Erythroblast (primary cell): Measurements from ENCODE around the gene TTLL7.
"Not testable (repeated sequence)": the region's sequence is repeated elsewhere in the genome, so short reads cannot be mapped to it uniquely, and the experiment has no call there.

Experiments used
- DNase-seq, 2 experiments: peaks; one replicate each; lab custom pipeline; 2025; lab: John Stamatoyannopoulos, UW
- GATA1 ChIP-seq: IDR thresholded peaks from 2 replicates; pipeline ENCODE4 v1.6.1; 2011; ENCODE audit warnings: low read depth, mild to moderate bottlenecking, control low read depth, low read length, moderate library complexity
- POLR2A ChIP-seq: IDR thresholded peaks from 2 replicates; pipeline ENCODE4 v1.6.1; 2011; ENCODE audit warnings: mild to moderate bottlenecking, low read length

TTLL7 gene

DNA sequence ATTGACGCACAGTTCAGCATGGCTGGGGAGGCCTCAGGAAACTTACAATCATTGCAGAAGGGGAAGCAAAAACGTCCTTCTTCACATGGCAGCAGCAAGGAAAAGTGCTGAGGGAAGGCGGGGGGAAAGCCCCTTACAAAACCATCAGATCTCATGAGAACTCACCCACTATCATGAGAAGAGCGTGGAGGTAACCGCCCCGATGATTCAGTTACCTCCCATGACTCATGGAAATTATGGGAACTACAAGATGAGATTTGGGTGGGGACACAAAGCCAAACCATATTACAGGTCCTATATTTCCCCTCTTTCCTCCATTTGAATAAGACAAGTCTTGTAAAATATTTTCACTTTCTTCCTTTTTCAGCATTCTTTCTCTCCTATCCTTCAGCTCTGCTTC, 7.7 kb upstream of the TTLL7 start:
- DNase-seq: peak in 1 of 2 experiments; percentile 34
- TF ChIP-seq GATA1 (no peak), POLR2A (no peak)

DNA sequence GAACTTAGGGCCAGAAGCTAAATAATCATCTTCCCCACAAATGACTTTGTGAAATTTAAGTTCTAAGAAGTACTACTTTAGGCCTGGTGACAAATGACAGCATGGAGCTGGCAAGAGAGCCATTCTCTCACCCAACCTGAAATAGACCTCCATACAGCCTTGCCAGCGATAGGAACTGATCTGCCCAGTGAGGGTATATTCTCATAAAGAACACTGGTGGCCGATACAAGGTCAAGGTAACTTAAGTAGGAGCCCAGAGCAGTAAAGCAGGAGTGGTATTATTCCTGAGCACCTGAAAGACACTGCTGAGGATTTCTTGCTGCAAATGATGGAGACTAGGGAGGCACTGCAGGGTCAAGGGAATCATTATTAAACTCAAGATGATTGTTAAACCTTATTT, 2.6 kb upstream of the TTLL7 start:
- no peak for TF ChIP-seq POLR2A
- TF ChIP-seq GATA1: no peak
- no peak for DNase-seq

DNA sequence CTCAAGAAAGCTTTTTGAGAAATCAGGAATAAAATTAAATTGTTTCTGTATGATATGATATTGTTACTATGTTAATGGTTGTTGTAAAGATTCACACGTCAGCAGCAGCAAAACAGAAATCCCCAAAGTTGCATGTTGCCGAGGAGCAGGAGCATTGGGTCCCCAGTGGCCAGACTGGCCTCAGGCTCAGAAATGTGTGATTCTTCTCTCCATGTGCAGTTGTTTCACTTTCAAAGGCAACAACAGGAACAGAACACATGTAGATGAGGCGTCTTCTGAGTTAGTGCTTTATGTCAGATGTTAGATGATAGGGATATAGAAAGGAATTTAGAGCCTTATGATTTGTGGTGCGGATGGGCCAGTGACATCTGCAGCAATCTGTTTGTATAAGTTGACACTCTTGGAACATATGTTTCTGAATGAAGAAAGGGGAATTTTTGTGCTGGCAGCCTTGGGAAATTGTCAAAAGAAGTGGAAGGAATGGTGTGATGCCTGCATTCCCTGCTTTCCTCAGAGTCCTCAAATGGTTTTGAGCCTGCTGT, 2.1 kb upstream of the TTLL7 start:
- DNase-seq: no peak
- TF ChIP-seq POLR2A: no peak
- TF ChIP-seq GATA1: no peak

DNA sequence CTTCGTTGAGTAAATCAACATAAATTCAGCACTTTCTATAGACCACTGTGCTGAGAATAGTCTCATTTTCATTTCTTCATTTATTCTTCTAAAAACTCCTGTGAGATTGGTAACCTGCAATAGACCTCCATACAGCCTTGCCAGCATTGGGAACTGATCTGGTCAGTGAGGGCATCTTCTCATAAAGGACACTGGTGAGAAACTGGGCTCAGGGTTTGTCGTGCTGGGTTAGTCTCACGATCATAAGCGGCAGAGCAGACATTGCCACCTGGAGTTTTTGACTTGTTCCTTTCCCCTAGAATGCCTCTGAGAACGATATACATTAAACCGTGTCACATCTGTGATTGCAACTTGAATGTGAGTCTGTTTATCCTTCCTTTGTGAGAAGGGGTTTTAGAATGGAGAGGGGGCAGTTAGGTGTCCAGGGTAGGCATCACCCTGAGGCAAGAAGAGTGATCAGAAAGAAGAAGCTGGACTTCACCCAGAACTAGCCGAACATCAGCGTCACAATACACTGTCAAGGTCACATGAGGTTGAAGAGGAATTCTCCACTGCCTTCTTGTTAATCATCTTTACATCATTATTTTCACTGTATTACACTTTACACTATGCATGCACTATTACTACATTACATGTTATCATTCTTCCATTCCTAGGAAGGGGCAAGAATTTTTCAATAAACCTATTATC, 1.4 kb upstream of the TTLL7 start:
- DNase-seq: no peak
- no peak for TF ChIP-seq POLR2A
- no peak for TF ChIP-seq GATA1

DNA sequence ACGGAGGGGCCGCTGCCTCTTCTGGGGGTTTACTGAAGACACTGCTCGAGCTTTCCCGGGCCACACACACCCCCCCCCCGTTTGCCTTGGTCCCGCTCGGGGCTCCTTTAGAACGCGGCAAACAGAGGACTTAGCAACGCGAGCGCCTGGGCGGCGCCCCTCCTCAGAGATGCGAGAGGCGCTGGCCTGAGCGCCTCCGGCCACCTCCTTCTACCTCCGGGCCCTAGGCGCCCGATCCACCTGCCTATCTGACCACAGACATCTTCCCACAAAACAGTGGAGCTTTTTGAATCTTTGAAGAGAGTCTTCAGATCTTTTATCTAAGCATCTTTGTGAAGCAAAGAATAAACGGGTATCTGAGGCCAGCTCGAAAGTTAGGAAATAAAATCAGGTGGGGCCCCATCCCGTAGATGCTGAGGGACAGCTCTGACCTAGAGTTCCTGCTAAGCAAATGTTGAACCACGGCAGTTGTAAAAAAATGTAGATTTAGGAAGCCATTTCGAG, 436 bp upstream of the TTLL7 start:
- no peak for TF ChIP-seq POLR2A
- no peak for TF ChIP-seq GATA1
- DNase-seq: peak; percentile 88 to 93

DNA sequence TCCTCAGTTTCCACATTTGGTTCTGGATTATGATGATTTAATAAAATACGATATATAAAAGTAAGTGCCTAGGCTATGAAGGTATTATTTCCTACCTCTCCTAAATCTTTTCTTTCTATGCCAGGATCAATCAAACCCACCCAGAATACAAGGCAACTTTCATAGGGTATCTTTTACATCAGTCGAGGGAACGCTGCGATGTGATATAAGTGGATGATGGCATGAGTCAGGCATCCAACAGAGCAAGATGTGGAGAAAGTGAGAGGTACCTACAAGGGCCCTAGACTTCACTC, 781 bp downstream of the TTLL7 start:
- DNase-seq: no peak
- no peak for TF ChIP-seq POLR2A

DNA sequence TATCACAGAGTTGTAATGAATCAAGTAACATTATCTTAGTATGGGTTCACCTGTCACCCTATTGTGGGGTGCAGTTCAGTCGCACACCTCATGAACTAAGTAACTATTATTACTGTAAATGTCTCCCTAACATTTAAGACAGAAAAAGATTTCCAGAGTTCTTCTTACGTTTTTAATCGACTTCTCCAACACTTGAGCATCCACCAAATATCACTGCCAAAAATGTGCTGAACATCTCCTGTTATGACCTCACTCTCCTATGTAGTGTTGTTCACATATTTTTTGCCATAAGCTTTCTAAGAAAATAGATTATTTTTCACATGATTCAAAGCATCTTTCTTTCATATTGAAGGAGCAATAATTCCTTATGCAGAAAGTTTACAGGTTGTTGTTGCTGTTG, 1.3 kb downstream of the TTLL7 start:
- TF ChIP-seq POLR2A (no peak), GATA1 (no peak)
- no peak for DNase-seq

DNA sequence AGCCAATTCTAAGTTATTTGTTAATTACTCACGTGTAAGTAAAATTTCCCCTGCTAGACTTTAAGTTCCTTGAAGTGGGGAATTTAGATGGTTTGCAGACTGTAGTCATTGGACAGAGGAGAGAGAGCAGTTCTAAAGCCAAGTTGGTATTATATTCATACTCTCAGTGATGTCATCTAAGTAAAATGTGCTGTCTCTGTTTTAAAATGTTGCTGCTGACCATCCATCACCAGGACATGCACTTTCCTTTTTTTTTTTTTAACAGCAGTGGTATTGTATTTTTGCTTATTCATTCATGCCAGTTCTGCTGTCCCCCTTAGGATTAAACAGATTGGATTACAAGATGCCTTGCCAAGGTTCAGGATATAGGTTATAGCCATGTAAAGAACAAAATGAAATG, 2.3 kb downstream of the TTLL7 start:
- TF ChIP-seq POLR2A (no peak), GATA1 (no peak)
- no peak for DNase-seq

DNA sequence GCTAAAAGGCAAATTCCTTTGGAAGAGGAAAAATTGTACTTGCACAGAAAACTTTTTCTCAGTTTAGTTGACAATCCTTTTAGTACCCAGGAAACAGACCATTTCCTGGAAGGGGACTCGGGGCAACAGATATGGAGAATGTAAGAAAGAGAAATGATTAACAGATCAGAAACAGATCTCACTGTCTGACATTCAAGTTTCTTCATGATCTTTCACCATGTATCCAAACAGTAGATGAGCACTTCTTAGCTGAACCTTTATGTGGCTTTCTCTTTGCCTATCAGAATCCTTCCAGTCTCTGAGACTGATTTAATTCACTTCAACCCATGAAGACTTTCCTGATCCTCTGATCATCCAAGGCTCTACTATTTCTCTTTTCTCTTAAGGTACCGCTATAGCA, 2.7 kb downstream of the TTLL7 start:
- no peak for TF ChIP-seq POLR2A
- DNase-seq: no peak

DNA sequence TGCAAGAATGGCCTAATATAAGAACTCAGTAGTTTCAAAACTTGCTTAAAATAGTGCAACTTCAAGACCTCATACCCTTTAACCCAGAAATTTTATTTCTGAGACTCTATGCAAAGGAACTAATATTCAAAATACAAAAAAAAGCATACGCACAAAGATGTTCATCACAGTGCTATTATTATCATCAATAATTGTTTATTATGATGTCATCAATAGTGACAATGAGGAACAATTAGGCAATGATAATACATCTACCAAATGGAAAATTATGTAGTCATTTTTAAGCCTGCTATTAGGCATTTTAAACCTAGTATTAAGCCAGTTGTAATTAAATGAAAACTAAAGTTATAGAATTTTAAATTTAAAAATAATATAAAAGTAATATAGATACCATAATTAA, 3.3 kb downstream of the TTLL7 start:
- TF ChIP-seq POLR2A (no peak), GATA1 (no peak)
- no peak for DNase-seq

DNA sequence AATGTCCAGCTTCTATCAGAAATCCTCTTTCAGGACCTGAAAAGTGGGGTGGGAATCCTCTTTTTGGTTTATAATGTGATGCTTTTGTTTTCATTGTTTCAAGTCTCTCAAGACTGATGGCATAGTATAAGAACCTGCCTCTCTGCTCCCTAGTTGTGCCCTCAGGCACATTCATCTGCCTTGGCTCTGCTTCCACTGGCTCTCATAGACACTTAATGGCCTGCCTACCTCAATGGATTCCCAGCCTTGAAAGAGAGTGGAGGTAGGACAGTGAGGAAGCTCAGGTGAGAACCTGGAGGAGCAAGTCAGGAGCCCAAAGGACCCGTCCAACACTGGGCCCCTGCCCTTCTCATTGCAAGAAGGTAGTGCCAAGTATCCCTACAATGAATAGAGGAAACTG, 4.8 kb downstream of the TTLL7 start:
- no peak for DNase-seq
- TF ChIP-seq GATA1 (no peak), POLR2A (no peak)

DNA sequence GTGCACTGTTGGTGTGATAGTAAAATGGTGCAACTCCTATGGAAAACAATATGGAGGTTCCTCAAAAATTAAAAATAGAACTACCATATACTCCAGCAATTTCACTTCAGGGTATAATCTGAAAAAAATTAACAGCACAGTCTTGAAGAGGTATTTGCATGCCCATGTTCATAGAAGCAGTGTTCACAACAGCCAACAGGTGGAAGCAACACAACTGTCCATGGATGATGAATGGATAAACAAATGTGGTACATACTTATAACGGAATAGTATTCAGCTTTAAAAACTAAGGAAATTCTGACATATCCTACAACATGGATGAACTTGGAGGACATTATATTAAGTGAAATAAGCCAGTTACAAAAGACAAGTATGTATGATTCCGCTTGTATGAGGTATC, 8.2 kb downstream of the TTLL7 start:
- TF ChIP-seq GATA1 (no peak), POLR2A (no peak)
- DNase-seq: peak in 1 of 2 experiments; percentile 21

DNA sequence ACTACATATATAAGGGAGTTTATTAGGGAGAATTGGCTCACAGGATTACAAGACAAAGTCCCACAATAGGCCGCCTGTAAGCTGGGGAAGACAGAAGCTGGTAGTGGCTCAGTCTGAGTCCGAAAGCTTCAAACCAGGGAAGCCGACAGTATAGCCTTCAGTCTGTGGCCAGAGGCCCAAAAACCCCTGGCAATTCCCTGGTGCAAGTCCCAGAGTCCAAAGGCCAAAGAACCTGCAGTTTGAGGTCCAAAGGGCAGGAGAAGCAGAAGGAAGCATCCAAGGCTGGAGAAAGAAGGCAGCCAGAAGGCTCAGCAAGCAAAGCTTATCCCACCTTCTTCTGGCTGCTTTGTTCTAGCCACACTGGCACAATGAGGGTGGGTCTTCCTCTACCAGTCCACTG, 13.9 kb downstream of the TTLL7 start:
- DNase-seq: no peak
- TF ChIP-seq GATA1 (no peak), POLR2A (no peak)

DNA sequence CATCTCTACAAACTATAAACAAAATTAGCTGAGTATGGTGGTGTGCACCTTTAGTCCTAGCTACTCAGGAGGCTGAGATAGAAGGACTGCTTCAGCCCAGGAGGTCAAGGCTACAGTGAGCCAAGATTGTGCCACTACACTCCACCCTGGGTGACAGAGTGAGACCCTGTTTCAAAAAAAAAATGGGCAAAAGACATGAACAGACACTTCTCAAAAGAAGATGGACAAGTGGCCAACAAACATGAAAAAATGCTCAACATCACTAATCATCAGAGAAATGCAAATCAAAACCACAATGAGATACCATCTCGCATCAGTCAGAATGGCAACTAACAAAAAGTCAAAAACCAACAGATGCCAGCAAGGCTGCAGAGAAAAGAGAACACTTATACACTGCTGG, 15.0 kb downstream of the TTLL7 start:
- not testable (repeated sequence) for DNase-seq

DNA sequence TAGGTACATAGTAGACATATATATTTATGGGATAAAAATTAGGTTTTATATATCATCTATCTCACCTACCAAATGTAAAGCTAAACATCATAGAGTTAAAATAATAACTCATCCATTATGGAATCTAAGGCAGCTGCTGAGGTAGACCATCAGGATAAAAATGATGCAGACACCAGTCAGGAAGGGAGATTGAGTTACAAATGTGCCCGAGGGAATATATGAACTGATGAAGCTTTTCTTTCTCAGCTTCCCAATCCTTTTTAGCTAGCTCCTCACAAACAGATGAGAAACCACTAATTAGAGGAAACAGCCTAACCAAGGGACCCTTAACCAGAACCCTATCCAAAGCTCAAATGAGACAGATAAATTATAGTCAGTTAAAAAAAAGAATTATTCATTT, 20.9 kb downstream of the TTLL7 start:
- no peak for DNase-seq
- no peak for TF ChIP-seq POLR2A
- no peak for TF ChIP-seq GATA1
